NCI-H1417 (cell line): Measurements from ENCODE around the gene ECI1.
"Not testable (repeated sequence)": the region's sequence is repeated elsewhere in the genome, so short reads cannot be mapped to it uniquely, and the experiment has no call there.

Source experiments
- DNase-seq, 3 experiments: peaks; one replicate each; lab custom pipeline; 2025; lab: John Stamatoyannopoulos, UW

Gene ECI1

DNA sequence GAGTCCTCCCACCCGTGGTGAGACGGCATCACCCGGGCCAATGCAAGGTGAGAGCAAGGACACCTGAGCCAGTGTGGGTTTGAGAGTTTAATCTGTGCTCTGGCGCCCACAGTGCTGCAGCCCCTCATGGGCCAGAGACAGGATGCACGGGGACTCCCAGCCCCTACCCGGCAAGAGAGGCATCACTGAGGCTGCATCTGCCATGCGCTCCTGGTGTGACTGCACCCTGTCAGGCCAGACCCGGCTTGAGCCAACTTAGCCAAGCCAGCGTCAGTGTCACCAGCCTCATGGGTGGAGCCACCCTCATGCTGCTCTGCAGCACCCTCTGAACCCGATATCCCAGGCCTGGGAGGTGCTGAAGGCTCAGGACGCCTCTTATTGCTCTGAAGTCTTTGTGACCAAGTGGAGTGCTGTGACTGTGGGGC is 39.5 kb downstream of the ECI1 start:
- no peak for DNase-seq

DNA sequence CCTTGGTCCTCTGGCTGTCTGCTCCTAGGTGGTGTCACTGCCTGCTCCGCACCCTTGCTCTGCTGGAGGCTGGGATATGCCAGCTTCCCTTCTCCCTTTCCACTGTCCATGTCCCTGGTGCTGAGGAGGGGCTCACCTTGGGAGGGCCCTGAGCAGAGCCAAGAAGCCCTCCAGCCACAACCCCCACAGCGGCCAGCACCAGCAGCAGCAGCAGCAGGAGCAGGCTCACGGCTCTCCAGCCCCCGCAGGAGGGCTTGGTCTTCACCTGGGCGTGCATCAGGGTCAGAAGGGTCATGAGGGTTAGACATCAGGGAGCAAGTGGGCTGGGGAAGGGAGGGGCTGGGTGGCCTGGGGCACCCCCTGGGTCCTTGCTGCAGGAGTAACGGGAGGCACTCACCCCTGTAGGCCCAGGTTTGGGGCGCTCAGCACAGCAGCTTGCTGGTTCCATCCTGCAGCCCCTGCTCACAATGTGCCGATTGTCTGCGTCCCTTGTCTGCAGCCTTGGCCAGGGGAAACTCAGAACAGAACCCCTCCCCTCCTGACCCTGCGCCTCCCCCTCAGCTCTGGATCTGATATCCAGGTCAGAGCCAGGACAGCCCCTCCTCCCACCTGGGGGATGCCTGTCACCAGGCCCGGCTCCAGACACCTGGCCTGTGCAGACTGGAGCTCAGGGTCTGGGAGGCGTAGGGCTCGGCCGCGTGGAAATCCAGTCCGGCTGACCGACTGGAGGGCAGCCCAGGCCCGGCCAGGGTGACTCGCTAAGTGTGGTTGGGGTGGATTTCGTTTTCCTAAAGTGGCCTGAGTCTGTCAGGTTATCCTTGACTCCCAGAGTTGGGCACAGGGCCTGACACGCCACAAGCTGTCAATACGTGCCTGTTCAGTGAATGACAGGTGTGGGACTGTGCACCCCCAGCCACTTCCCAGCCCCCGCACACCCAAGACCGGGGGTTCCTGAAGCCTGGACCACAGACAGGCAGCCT is 40.7 kb downstream of the ECI1 start, which contains the start of gene BRICD5:
TSS of gene BRICD5 (minus strand) at position 478 of the 980 bp plus-strand sequence. CDS start at position 448, 30 bp downstream.
- no peak for DNase-seq

- DNase-seq = no peak
Observed at GRCh38 chr16:2210009-2210332, 41.4 kb downstream of the ECI1 start.

GRCh38 chr16:2209258-2210008 is 42.0 kb downstream of the ECI1 start:
- DNase-seq = no peak

DNA sequence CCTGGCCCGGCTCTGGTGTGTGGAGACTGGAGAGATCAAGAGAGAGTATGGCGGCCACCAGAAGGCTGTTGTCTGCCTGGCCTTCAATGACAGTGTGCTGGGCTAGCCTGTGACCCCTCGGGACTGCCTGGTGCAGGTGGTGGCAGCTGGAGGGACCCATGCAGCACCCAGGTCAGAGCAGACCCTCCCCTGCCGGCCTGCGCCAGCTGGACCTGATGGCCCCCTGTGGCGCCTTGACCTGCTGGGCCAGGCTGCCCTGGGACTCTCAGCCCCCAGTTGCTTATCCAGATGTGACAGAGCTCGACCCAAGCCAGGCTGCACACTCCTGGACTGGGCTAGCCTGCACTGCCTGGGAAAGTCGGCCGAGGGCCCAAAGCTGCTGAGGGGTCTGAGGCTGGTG is 42.6 kb downstream of the ECI1 start:
- no peak for DNase-seq

- peak in 1 of 3 experiments; percentile 19 for DNase-seq
Observed at GRCh38 chr16:2208308-2208707, 43.1 kb downstream of the ECI1 start.

GRCh38 chr16:2207872-2208271 is 43.5 kb downstream of the ECI1 start:
- no peak for DNase-seq

DNA sequence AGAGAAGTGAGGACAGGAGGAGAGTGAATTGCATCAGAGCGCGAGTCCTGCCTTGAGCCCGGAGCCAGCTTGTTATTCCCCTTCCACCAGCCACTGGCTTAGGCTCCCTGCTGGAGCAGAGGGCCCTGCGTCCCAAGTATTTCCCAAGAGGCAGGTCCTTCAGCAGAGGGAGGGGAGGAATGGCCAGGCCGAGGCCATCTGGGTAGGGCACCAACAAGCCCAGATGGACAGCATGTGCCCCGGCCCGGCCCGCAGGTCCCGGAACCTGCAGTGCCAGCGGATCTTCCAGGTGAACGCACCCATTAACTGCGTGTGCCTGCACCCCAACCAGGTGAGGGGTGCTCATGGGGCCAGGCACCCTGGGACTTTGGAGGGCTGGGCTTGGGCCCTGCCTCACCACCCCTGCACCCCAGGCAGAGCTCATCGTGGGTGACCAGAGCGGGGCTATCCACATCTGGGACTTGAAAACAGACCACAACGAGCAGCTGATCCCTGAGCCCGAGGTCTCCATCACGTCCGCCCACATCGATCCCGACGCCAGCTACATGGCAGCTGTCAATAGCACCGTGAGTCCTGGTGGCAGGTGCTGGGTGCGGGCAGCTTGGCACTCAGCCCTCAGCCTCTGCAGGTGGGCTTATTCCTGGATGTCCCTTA is 44.5 kb downstream of the ECI1 start:
- DNase-seq = no peak

DNA sequence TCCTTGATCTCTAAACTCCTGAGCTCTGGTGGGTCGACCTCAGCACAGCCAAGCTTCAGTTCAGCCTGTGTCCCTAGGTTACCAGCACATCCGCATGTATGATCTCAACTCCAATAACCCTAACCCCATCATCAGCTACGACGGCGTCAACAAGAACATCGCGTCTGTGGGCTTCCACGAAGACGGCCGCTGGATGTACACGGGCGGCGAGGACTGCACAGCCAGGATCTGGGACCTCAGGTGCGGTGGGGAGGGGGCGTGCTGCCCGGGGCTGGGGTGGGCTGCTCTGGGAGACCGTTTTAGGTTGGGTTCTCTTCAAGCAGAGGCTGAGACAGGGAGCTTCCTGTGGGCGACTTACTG is 45.0 kb downstream of the ECI1 start:
- DNase-seq = no peak

DNA sequence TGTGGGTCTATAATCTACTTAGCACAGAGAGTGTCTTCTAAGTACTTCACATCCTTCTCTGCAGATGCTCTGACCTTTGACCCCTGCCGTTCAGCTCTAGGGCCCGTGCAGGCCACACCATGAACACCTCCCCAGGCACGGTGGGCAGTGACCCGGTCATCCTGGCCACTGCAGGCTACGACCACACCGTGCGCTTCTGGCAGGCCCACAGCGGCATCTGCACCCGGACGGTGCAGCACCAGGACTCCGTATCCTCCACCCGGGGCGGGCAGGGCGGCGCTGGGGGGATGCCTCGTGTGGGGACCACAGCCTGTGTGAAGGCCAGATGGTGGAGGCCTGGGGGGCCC is 45.4 kb downstream of the ECI1 start:
- DNase-seq = no peak

GRCh38 chr16:2205104-2205966 is 46.1 kb downstream of the ECI1 start, which contains the start of gene MLST8:
Gene MLST8, plus strand, starts transcription at chr16:2205454. Its CDS starts 632 bp downstream, at chr16:2206086.
- DNase-seq = peak; percentile 94 to 96 (median 94)

DNA sequence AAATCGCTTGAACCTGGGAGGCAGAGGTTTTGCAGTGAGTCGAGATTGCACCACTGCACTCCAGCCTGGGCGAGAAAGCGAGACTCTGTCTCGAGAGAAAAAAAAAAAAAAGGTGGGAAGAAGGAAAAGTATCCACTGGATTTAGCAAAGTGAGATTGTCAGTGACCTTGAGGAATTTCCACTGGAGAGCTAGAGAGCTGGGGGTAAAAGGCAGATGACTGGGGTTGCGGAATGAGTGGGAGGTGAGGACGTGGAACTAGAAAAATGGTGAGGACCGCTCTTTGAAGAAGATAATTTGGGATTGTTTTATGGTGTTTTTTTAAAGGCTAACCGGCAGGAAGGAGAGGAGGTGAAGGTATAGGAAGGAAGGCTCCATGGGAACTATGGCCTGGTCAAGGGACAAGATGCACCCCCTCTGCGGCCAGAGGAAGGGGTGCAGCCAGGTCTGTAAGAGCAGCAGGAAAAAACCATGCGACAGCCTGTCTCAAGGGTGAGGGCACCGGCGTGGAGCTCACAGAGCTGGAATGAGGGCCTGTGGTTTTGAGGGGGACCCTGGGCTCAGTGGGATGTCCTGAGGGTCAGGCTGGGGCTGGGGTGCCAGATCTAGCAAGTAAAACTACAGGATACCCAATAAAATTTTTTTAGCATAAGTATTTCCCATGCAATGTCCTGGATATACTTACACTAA is 46.8 kb downstream of the ECI1 start:
- DNase-seq = no peak

DNA sequence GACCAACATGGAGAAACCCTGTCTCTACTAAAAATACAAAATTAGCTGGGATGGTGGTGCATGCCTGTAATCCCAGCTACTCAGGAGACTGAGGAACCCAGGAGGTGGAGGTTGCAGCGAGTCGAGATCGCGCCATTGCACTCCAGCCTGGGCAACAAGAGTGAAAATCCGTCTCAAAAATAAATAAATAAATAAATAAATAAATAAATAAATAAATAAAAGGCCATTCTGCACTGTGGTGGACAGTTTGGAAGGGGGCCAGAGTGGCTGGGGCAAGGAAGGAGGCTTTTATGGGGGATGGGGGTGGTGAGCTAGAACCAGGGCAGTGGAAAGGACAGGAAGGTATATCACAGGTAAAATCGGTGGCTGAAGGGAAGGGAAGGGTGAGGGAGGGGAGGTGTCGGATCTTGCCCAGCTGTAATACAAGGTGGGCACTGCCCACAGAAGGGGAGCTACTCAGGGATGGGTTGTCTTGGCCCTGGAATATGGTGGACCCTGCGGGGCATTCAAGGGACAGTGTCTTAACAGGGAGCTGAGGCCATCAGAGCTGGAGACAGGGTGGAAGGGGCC is 48.2 kb downstream of the ECI1 start:
- not testable (repeated sequence) for DNase-seq

GRCh38 chr16:2200313-2200712 is 51.1 kb downstream of the ECI1 start:
- DNase-seq = no peak

GRCh38 chr16:2199621-2200139 is 51.7 kb downstream of the ECI1 start:
- no peak for DNase-seq

DNA sequence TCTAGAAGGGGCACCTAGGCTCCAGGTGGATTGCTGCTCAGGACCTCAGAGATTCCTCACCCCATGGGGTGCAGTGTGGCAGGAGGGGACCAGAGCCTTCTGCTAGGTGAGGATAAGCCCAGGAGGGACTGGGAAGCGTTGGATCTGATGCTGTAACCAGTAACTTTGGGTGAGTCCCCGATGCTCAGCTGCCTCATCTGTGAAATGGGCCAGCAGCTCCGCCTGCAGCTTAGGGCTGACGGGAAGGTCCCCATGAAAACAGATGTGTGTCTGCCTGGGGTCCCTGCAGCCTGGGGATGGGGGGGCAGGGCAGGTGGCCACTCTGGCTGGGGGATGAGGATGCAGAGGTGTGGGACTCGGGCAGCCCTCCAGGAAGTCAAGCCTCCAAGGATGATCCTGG is 52.3 kb downstream of the ECI1 start:
- no peak for DNase-seq

DNA sequence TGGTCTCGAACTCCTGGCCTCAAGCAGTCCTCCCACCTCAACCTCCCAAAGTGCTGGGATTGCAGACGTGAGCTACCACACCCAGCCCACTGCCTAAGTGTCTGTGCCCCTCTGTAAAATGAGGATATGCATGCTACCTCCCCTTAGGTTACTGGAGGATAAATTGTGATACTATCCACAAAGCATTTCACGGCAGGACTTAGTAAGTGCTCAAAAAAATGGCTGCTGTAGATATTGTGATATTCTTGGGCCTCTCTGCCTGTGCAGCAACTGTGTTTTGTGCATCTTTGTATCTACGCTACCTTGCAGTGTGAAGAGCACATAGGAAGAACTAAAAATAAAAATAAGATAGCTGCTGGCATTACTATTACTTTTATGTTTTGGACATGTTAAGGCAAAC is 53.1 kb downstream of the ECI1 start:
- DNase-seq = no peak

GRCh38 chr16:2197765-2198164 is 53.6 kb downstream of the ECI1 start:
- no peak for DNase-seq

DNA sequence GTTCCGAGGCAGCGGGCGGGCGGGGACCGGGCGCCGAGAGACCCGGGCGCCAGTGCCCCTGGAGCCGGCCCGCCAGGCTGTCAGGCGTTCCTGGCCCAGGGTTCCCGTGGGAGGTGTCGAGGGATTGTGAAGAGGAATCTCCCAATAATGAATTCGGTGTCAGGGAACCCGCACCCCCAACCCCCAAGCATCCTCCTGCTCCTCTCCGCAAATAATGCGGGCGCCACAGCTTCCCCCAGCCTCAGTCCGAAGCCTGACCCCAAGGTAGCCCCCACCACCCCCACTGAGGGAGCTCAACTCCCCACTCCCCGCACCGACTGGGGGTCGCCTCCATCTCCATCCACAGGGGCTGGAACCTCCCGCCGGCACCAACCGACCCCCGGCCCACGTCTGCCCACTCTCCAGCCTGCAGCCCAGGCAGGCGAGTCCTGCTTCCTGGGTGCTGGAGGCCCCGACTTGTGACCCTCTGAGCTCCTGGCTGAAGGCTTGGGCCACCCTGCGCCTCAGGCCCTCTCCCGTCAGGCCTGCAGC is 54.3 kb downstream of the ECI1 start:
- no peak for DNase-seq
